Measurements from ENCODE around the gene COL10A1.

The COL10A1 gene

GRCh38 chr6:116074732-116075390, 51.1 kb downstream of the COL10A1 start:
- Histone ChIP-seq H3K36me3 (ENCODE audit: insufficient read depth, low read length) (no peaks in the 10 kb centered on the region), H3K9me3 (ENCODE audit: insufficient read depth, low read length, severe bottlenecking) (no peaks in the 10 kb centered on the region), H3K79me2 (ENCODE audit: insufficient read depth, low read length) (no peaks in the 10 kb centered on the region), H3K9ac (ENCODE audit: low read depth, low read length) (no peak overlapping the region), H3K4me1 (ENCODE audit: insufficient read depth, low read length) (no peaks in the 10 kb centered on the region), H3K4me2 (ENCODE audit: insufficient read depth, low read length) (no peak overlapping the region), H3K27me3 (ENCODE audit: insufficient read depth, low read length, poor library complexity) (no peaks in the 10 kb centered on the region), H4K20me1 (ENCODE audit: insufficient read depth, low read length) (no peaks in the 10 kb centered on the region), H3K27ac (ENCODE audit: low read length) (no peak overlapping the region), H3K4me3 (ENCODE audit: low read depth in 1 of 2, low read length in 2 of 2) (no peak overlapping the region), H2AFZ (ENCODE audit: low read depth, low read length) (no peak overlapping the region)
- TF ChIP-seq CTCF (IDR thresholded peaks at IDR 0.05; ENCODE audit: borderline replicate concordance, extremely low read depth, low read length, poor library complexity, severe bottlenecking) (no peak), EZH2 (IDR thresholded peaks at IDR 0.05; ENCODE audit: borderline replicate concordance, low read depth, low read length, severe bottlenecking) (no peak)
- no peak for ATAC-seq (ENCODE audit: insufficient read depth, low read depth)
- no peak for DNase-seq

- Histone ChIP-seq H3K4me3 (ENCODE audit: low read depth in 1 of 2, low read length in 2 of 2) (no peak overlapping the region), H3K4me1 (ENCODE audit: insufficient read depth, low read length) (no peaks in the 10 kb centered on the region), H3K9me3 (ENCODE audit: insufficient read depth, low read length, severe bottlenecking) (no peaks in the 10 kb centered on the region), H4K20me1 (ENCODE audit: insufficient read depth, low read length) (no peaks in the 10 kb centered on the region), H2AFZ (ENCODE audit: low read depth, low read length) (no peak overlapping the region), H3K36me3 (ENCODE audit: insufficient read depth, low read length) (no peaks in the 10 kb centered on the region), H3K4me2 (ENCODE audit: insufficient read depth, low read length) (no peak overlapping the region), H3K27ac (ENCODE audit: low read length) (no peak overlapping the region), H3K27me3 (ENCODE audit: insufficient read depth, low read length, poor library complexity) (no peaks in the 10 kb centered on the region), H3K9ac (ENCODE audit: low read depth, low read length) (no peak overlapping the region), H3K79me2 (ENCODE audit: insufficient read depth, low read length) (no peaks in the 10 kb centered on the region)
- DNase-seq (no peak), ATAC-seq (ENCODE audit: insufficient read depth, low read depth) (no peak)
- no peak for TF ChIP-seq EZH2 (IDR thresholded peaks at IDR 0.05; ENCODE audit: borderline replicate concordance, low read depth, low read length, severe bottlenecking)
- no peak for TF ChIP-seq CTCF (IDR thresholded peaks at IDR 0.05; ENCODE audit: borderline replicate concordance, extremely low read depth, low read length, poor library complexity, severe bottlenecking)
These were observed 52.0 kb downstream of the COL10A1 start for GRCh38 chr6:116073765-116074440.

GRCh38 chr6:116072368-116072767, 53.6 kb downstream of the COL10A1 start:
- ATAC-seq (ENCODE audit: insufficient read depth, low read depth) (no peak), DNase-seq (no peak)
- Histone ChIP-seq H3K27me3 (ENCODE audit: insufficient read depth, low read length, poor library complexity) (no peaks in the 10 kb centered on the region), H2AFZ (ENCODE audit: low read depth, low read length) (no peak overlapping the region), H3K4me2 (ENCODE audit: insufficient read depth, low read length) (no peak overlapping the region), H3K4me1 (ENCODE audit: insufficient read depth, low read length) (no peaks in the 10 kb centered on the region), H4K20me1 (ENCODE audit: insufficient read depth, low read length) (no peaks in the 10 kb centered on the region), H3K9me3 (ENCODE audit: insufficient read depth, low read length, severe bottlenecking) (no peaks in the 10 kb centered on the region), H3K36me3 (ENCODE audit: insufficient read depth, low read length) (no peaks in the 10 kb centered on the region), H3K27ac (ENCODE audit: low read length) (no peak overlapping the region), H3K79me2 (ENCODE audit: insufficient read depth, low read length) (no peaks in the 10 kb centered on the region), H3K4me3 (ENCODE audit: low read depth in 1 of 2, low read length in 2 of 2) (no peak overlapping the region), H3K9ac (ENCODE audit: low read depth, low read length) (no peak overlapping the region)
- TF ChIP-seq EZH2 (IDR thresholded peaks at IDR 0.05; ENCODE audit: borderline replicate concordance, low read depth, low read length, severe bottlenecking): no peak

- H3K4me2 ChIP-seq (ENCODE audit: insufficient read depth, low read length): no peak overlapping the region
These were observed 55.1 kb downstream of the COL10A1 start for GRCh38 chr6:116070616-116071389.

More at GRCh38 chr6:116070616-116071389, 55.1 kb downstream of the COL10A1 start:
- no peaks in the 10 kb centered on the region for H3K79me2 ChIP-seq (ENCODE audit: insufficient read depth, low read length)
- no peaks in the 10 kb centered on the region for H3K36me3 ChIP-seq (ENCODE audit: insufficient read depth, low read length)
- ATAC-seq (ENCODE audit: insufficient read depth, low read depth) (no peak), DNase-seq (no peak)
- no peak overlapping the region for H3K9ac ChIP-seq (ENCODE audit: low read depth, low read length)
- TF ChIP-seq CTCF (IDR thresholded peaks at IDR 0.05; ENCODE audit: borderline replicate concordance, extremely low read depth, low read length, poor library complexity, severe bottlenecking) (no peak), EZH2 (IDR thresholded peaks at IDR 0.05; ENCODE audit: borderline replicate concordance, low read depth, low read length, severe bottlenecking) (no peak)
- no peak overlapping the region for H3K4me3 ChIP-seq (ENCODE audit: low read depth in 1 of 2, low read length in 2 of 2)
- H3K9me3 ChIP-seq (ENCODE audit: insufficient read depth, low read length, severe bottlenecking): no peaks in the 10 kb centered on the region
- H3K27ac ChIP-seq (ENCODE audit: low read length): no peak overlapping the region
- no peaks in the 10 kb centered on the region for H4K20me1 ChIP-seq (ENCODE audit: insufficient read depth, low read length)
- H2AFZ ChIP-seq (ENCODE audit: low read depth, low read length): no peak overlapping the region
- no peaks in the 10 kb centered on the region for H3K27me3 ChIP-seq (ENCODE audit: insufficient read depth, low read length, poor library complexity)
- no peaks in the 10 kb centered on the region for H3K4me1 ChIP-seq (ENCODE audit: insufficient read depth, low read length)
